ENCODE measurements around the gene PTPRZ1. TPM values are rescaled to one million over a fixed set of nuclear protein-coding genes. Genes with fewer than 3 reads are reported as not detected.

Gene PTPRZ1
- total RNA-seq, 2 donors from 2014 or later, result 1.4 to 4.4 TPM

DNA sequence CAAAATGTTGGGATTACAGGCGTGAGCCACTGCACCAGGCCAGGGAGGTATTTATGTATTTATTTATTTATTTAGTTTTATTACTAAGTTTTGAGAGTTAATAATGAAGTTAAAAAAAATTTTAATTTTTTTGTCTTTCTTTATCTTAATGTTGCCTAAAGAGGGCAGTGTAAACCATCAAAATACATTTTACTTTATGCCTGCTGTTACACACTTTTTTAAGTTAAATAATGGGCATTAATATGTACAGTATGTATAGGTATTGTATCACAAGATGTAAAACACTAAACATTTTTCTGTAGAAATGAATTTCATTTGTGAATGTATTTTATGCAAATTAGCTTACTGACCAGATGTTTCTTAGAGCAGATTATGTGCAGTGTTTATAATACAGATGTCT is 141.7 kb downstream of the PTPRZ1 start:
- no peak for TF ChIP-seq POLR2AphosphoS5 (IDR thresholded peaks at IDR 0.05)
- TF ChIP-seq CTCF (IDR thresholded peaks at IDR 0.05), result no peak
- no peak for TF ChIP-seq POLR2A (IDR thresholded peaks at IDR 0.05)
- 96% methylated on average over 1 of the region's 1 CpG for WGBS
- Histone ChIP-seq H3K4me3 (no peak overlapping the region), H3K27ac (no peak overlapping the region), H3K36me3 (no peaks in the 10 kb centered on the region), H3K27me3 (replicated peaks; ENCODE audit: insufficient read depth) (no peaks in the 10 kb centered on the region), H3K9me3 (no peaks in the 10 kb centered on the region), H3K4me1 (replicated peaks) (no peaks in the 10 kb centered on the region)
- DNase-seq (ENCODE audit: low spot score), result no peak
- intact Hi-C loops (cut with DNase I), result no loop called here

DNA sequence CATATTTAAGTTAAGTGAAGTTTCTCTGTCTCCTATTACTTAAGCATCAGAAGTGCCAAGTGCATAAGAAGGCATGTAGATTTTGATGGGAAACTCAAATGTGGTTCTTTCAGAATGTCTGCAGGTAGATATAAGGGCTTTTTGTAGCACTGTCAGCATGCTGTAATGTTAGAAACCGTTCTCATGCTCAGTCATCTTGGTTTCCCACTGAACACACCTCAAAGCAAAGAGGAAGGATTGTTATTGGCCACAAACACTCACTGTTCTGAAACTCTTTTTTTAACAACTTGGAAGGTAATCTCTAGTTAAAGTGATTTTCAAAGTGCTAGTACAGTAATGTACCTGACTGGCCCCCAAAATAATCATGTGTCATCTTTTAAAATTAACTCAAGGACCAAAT is 145.1 kb downstream of the PTPRZ1 start:
- 48% methylated on average over 1 of the region's 1 CpG for WGBS
- TF ChIP-seq POLR2A (IDR thresholded peaks at IDR 0.05) (no peak), CTCF (IDR thresholded peaks at IDR 0.05) (no peak), POLR2AphosphoS5 (IDR thresholded peaks at IDR 0.05) (no peak)
- no peak for DNase-seq (ENCODE audit: low spot score)
- Histone ChIP-seq H3K4me1 (replicated peaks) (no peaks in the 10 kb centered on the region), H3K9me3 (no peaks in the 10 kb centered on the region), H3K4me3 (no peak overlapping the region), H3K27me3 (replicated peaks; ENCODE audit: insufficient read depth) (no peaks in the 10 kb centered on the region), H3K27ac (no peak overlapping the region), H3K36me3 (no peaks in the 10 kb centered on the region)
- intact Hi-C loops (cut with DNase I), result no loop called here

GRCh38 chr7:122027058-122027457 is 154.1 kb downstream of the PTPRZ1 start:
- no peak for TF ChIP-seq POLR2AphosphoS5 (IDR thresholded peaks at IDR 0.05)
- no peak for TF ChIP-seq POLR2A (IDR thresholded peaks at IDR 0.05)
- no peak for TF ChIP-seq CTCF (IDR thresholded peaks at IDR 0.05)
- intact Hi-C loops (cut with DNase I), result no loop called here
- no peaks in the 10 kb centered on the region for H3K36me3 ChIP-seq
- no peaks in the 10 kb centered on the region for H3K4me1 ChIP-seq (replicated peaks)
- WGBS, result 94% methylated on average over 2 of the region's 2 CpGs
- H3K4me3 ChIP-seq, result no peak overlapping the region
- H3K9me3 ChIP-seq, result no peaks in the 10 kb centered on the region
- no peak overlapping the region for H3K27ac ChIP-seq
- no peak for DNase-seq (ENCODE audit: low spot score)
- H3K27me3 ChIP-seq (replicated peaks; ENCODE audit: insufficient read depth), result no peaks in the 10 kb centered on the region

DNA sequence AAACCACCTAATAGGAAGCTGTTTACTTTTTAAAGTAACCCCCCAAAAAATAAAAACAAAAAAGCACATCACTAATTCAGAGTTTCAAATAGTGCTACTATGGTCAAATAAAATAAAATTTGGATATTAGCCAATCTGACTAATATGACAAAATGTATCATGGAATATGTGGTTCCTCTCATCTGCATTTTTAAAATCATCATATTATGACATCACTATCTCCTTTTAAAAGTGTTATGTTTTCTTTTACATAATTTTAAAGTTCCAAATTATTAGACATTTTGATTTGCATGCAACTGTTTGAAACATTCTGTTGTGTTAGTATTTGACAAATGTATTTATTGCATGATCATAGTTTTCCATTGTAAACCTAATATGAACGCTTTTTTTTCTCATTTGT is 160.7 kb downstream of the PTPRZ1 start:
- no peak for DNase-seq (ENCODE audit: low spot score)
- H3K9me3 ChIP-seq, result no peaks in the 10 kb centered on the region
- intact Hi-C loops (cut with DNase I), result no loop called here
- H3K4me3 ChIP-seq, result no peak overlapping the region
- 67% methylated on average over 1 of the region's 1 CpG for WGBS
- no peaks in the 10 kb centered on the region for H3K27me3 ChIP-seq (replicated peaks; ENCODE audit: insufficient read depth)
- TF ChIP-seq POLR2AphosphoS5 (IDR thresholded peaks at IDR 0.05) (no peak), CTCF (IDR thresholded peaks at IDR 0.05) (no peak), POLR2A (IDR thresholded peaks at IDR 0.05) (no peak)
- no peaks in the 10 kb centered on the region for H3K36me3 ChIP-seq
- H3K4me1 ChIP-seq (replicated peaks), result no peaks in the 10 kb centered on the region
- no peak overlapping the region for H3K27ac ChIP-seq

DNA sequence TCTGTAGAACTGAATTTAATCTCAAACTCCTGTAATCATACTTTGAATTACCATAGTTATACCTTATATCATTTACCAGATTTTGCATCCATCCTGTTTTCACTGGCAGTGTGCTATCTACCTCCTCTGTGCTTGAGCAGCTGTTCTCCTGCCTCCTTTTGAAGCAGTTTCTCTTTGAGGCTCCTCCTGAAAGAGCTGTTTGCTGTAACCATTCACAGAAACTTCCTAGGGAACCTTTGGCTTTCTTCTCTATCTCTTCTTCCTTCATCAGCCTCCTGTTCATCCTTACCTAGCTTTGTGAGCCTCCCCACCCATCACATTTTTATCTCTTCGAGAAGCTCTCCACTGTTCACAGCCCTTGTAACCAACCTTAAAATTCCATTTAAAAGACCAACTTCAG is 162.9 kb downstream of the PTPRZ1 start:
- no peaks in the 10 kb centered on the region for H3K9me3 ChIP-seq
- no peak overlapping the region for H3K4me3 ChIP-seq
- no peaks in the 10 kb centered on the region for H3K27me3 ChIP-seq (replicated peaks; ENCODE audit: insufficient read depth)
- no peaks in the 10 kb centered on the region for H3K4me1 ChIP-seq (replicated peaks)
- DNase-seq (ENCODE audit: low spot score), result no peak
- 97% methylated on average over 1 of the region's 1 CpG for WGBS
- no peaks in the 10 kb centered on the region for H3K36me3 ChIP-seq
- TF ChIP-seq POLR2A (IDR thresholded peaks at IDR 0.05) (no peak), POLR2AphosphoS5 (IDR thresholded peaks at IDR 0.05) (no peak)
- no peak overlapping the region for H3K27ac ChIP-seq
- intact Hi-C loops (cut with DNase I), result no loop called here

All from prostate gland (tissue), 2 donors.